GM12878 (cell line): ENCODE measurements around the gene CD55. TPM values are rescaled to one million over a fixed set of nuclear protein-coding genes. Genes with fewer than 3 reads are reported as not detected.

ENCODE experiments used
- ATAC-seq: fragments of 200-7000 bp; cut with Tn5 transposase; 3 replicates; pipeline ENCODE4 v1.9.1; 2020; ENCODE audit warnings: mild to moderate bottlenecking, moderate library complexity
- BruUV-seq: library from RNA; stranded (reverse); fragments of 400-500 nt; replicated peaks from 2 replicates; lab custom pipeline; 2021; lab: Mats Ljungman, UMichigan
- CTCF ChIA-PET: fragments of 300-600 bp; sonication (Branson Sonifier 250); formaldehyde crosslinking; extraction: SDS; loops from one replicate; lab custom pipeline; 2021; ENCODE audit warnings: inconsistent platforms; lab: Yijun Ruan, JAX
- POLR2A ChIA-PET: fragments of 350-600 bp; formaldehyde crosslinking; extraction: SDS; loops from one replicate; lab custom pipeline; 2021; ENCODE audit warnings: inconsistent platforms; lab: Charles Lee
- RAD21 ChIA-PET: fragments of 300-600 bp; sonication (Branson Sonifier 250); formaldehyde crosslinking; loops from one replicate; lab custom pipeline; 2023; ENCODE audit warnings: antibody characterized with exemption; ENCODE audit not compliant: unreplicated experiment; lab: Charles Lee
- SMC1A ChIA-PET: fragments of 300-600 bp; sonication (Branson Sonifier 250); formaldehyde crosslinking; loops from one replicate; lab custom pipeline; 2023; ENCODE audit not compliant: unreplicated experiment, uncharacterized antibody; lab: Charles Lee
- DNase-seq: peaks from one replicate; pipeline ENCODE4 v3.0.0-alpha.2; 2011; ENCODE audit warnings: low read depth, low spot score
- FAIRE-seq: peaks from 3 replicates; lab custom pipeline; 2011; peaks lifted over from hg19 to GRCh38; lab: Jason Lieb, UNC
- H2AFZ ChIP-seq: 2 replicates; pipeline ENCODE4 v1.6.0; 2011; ENCODE audit warnings: low read depth, low read length, control low read depth; ENCODE audit not compliant: control insufficient read depth
- H3K27ac ChIP-seq: 2 replicates; pipeline ENCODE4 v1.5.1; 2011; ENCODE audit warnings: control low read depth; ENCODE audit not compliant: control insufficient read depth, insufficient read depth
- H3K27me3 ChIP-seq, 2 experiments: replicated peaks in 1 of 2; 2 replicates each; pipeline versions ENCODE4 v1.6.0 to v1.6.1; 2011; ENCODE audit warnings: low read length in 1 of 2; ENCODE audit not compliant: control insufficient read depth in 2 of 2, insufficient read depth in 2 of 2
- H3K36me3 ChIP-seq, 2 experiments: 2 replicates each; pipeline ENCODE4 v1.5.1; 2011; ENCODE audit warnings: low read length in 1 of 2; ENCODE audit not compliant: control insufficient read depth in 2 of 2, insufficient read depth in 2 of 2
- H3K4me1 ChIP-seq: 2 replicates; pipeline ENCODE4 v1.6.1; 2011; ENCODE audit warnings: mild to moderate bottlenecking, low read length, moderate library complexity, mixed read lengths; ENCODE audit not compliant: control insufficient read depth, insufficient read depth
- H3K4me2 ChIP-seq: 2 replicates; pipeline ENCODE4 v1.6.0; 2011; ENCODE audit warnings: control low read depth; ENCODE audit not compliant: control insufficient read depth, insufficient read depth
- H3K4me3 ChIP-seq: fragments of 200-600 bp; sonication (generic); 2 replicates; pipeline ENCODE4 v1.5.1; 2016
- H3K79me2 ChIP-seq: 2 replicates; pipeline ENCODE4 v1.6.0; 2011; ENCODE audit warnings: low read length; ENCODE audit not compliant: control insufficient read depth, insufficient read depth
- H3K9ac ChIP-seq: 2 replicates; pipeline ENCODE4 v1.8.0; 2011; ENCODE audit warnings: low read length, control low read depth, mixed read lengths; ENCODE audit not compliant: control insufficient read depth, insufficient read depth
- H3K9me3 ChIP-seq: replicated peaks from 3 replicates; pipeline ENCODE4 v1.5.1; 2011; ENCODE audit warnings: mild to moderate bottlenecking, low read length; ENCODE audit not compliant: control insufficient read depth, insufficient read depth
- H4K20me1 ChIP-seq: 2 replicates; pipeline ENCODE4 v1.6.0; 2011; ENCODE audit not compliant: control insufficient read depth, insufficient read depth
- CREM ChIP-seq: IDR thresholded peaks from 2 replicates; pipeline ENCODE4 v1.6.1; 2014; ENCODE audit warnings: antibody characterized with exemption, low read depth
- E2F4 ChIP-seq: IDR thresholded peaks from 2 replicates; pipeline ENCODE4 v1.6.1; 2012; ENCODE audit warnings: low read depth, low read length, improper control_type of control experiment
- EZH2 ChIP-seq: IDR thresholded peaks from 2 replicates; pipeline ENCODE4 v1.6.1; 2012; ENCODE audit warnings: low read depth, mild to moderate bottlenecking, control low read depth, inconsistent platforms, low read length, borderline replicate concordance; ENCODE audit not compliant: control insufficient read depth
- GABPA ChIP-seq: IDR thresholded peaks from 2 replicates; pipeline ENCODE4 v1.6.1; 2014; ENCODE audit warnings: antibody characterized with exemption, low read depth, mild to moderate bottlenecking, inconsistent platforms
- JUNB ChIP-seq: IDR thresholded peaks from 2 replicates; pipeline ENCODE4 v1.6.1; 2016; ENCODE audit warnings: antibody characterized with exemption, mild to moderate bottlenecking
- KDM1A ChIP-seq: fragments of 200-600 bp; sonication (generic); IDR thresholded peaks from 2 replicates; pipeline ENCODE4 v1.6.1; 2016; ENCODE audit warnings: borderline replicate concordance
- LARP7 ChIP-seq: fragments of 450-650 bp; IDR thresholded peaks from 2 replicates; pipeline ENCODE4 v1.6.1; 2017; ENCODE audit warnings: mild to moderate bottlenecking
- POLR2AphosphoS5 ChIP-seq: IDR thresholded peaks from 2 replicates; pipeline ENCODE4 v1.6.1; 2011; ENCODE audit warnings: mild to moderate bottlenecking, low read length, inconsistent platforms
- RAD21 ChIP-seq: IDR thresholded peaks from 2 replicates; pipeline ENCODE4 v1.6.1; 2011; ENCODE audit warnings: mild to moderate bottlenecking, low read depth, low read length, moderate library complexity; ENCODE audit not compliant: insufficient read depth
- SMAD5 ChIP-seq: IDR thresholded peaks from 2 replicates; pipeline ENCODE4 v1.6.1; 2016; ENCODE audit warnings: antibody characterized with exemption, low read depth
- ZSCAN29 ChIP-seq: fragments of 450-650 bp; IDR thresholded peaks from 2 replicates; pipeline ENCODE4 v1.6.1; 2017; ENCODE audit warnings: mild to moderate bottlenecking, moderate library complexity
- WGBS: methylation state at CpG from one replicate; pipeline ENCODE4 v1.1.6; 2016; ENCODE audit warnings: low lambda C conversion rate; ENCODE audit not compliant: insufficient replicate concordance, insufficient coverage; ENCODE audit errors: missing lambda C conversion rate; 5-methylcytosine and 5-hydroxymethylcytosine counted together
- in situ Hi-C: fragments of 300-500 bp; cut with MboI; formaldehyde crosslinking; loops from 9 replicates; pipeline ENCODE4 v1.14.3; 2018; ENCODE audit warnings: mixed read lengths
- intact Hi-C: fragments of 100-400 bp; cut with micrococcal nuclease; formaldehyde crosslinking; loops from one replicate; pipeline ENCODE4 v1.14.2; 2022; ENCODE audit not compliant: unreplicated experiment
- polyA plus RNA-seq, 11 experiments: library from polyadenylated mRNA; depleted of rRNA in 4 of 11; unstranded in 6 of 11; stranded (reverse) in 5 of 11; fragments of >200 nt; fragmentation: Nextera tagmentation in 4 of 11; fragmentation: Illumina TruSeq in 1 of 11; extraction: Ambion mirVana in 4 of 11; extraction: Trizol in 1 of 11; gene quantifications; 1 replicate in 1 of 11; 2 replicates in 10 of 11; pipeline versions ENCODE4 v1.2.1 to v1.2.3, GENCODE V29; 2011 to 2016; ENCODE audit warnings: inconsistent platforms in 2 of 11, missing spikeins in 2 of 11, low read depth in 1 of 11
- total RNA-seq, 4 experiments: library from RNA; depleted of rRNA in 3 of 4; stranded (reverse); fragments of >200 nt in 3 of 4; fragmentation: Illumina TruSeq in 1 of 4; extraction: Trizol in 1 of 4; gene quantifications; 2 replicates each; pipeline versions ENCODE4 v1.2.1 to v1.2.3, GENCODE V29; 2013 to 2021
- TF ChIP-seq, protein P1 (sequence below): fragments of 450-650 bp; IDR thresholded peaks from 2 replicates; pipeline ENCODE4 v1.6.1; 2016; ENCODE audit warnings: mild to moderate bottlenecking
- TF ChIP-seq, protein P2 (sequence below), 3 experiments: IDR thresholded peaks in 2 of 3; conservative IDR thresholded peaks in 1 of 3; 2 replicates each; pipeline ENCODE4 v1.5.1; 2011; ENCODE audit warnings: low read depth in 3 of 3, low read length in 3 of 3, mild to moderate bottlenecking in 3 of 3, control low read depth in 2 of 3, moderate library complexity in 2 of 3, inconsistent platforms in 1 of 3, mixed read lengths in 1 of 3; ENCODE audit not compliant: control insufficient read depth in 2 of 3, insufficient read depth in 1 of 3; ENCODE audit errors: extremely low read depth in 1 of 3

Gene CD55
- total and polyA plus RNA-seq, 10 of the 15 experiments (the other 5 are each of a cell fraction or from before 2014, with no cell fraction given) = 5.2 to 46.5 (median 15.1) TPM

GRCh38 chr1:207316622-207317391 lies 4.7 kb upstream of the CD55 start:
- Histone ChIP-seq H3K4me3 (no peak overlapping the region), H3K79me2 (peaks cover 2% of the 10 kb centered on the region), H3K36me3 (no peaks in the 10 kb centered on the region), H3K4me1 (no peaks in the 10 kb centered on the region), H3K4me2 (no peak overlapping the region), H3K9ac (no peak overlapping the region), H3K27ac (no peak overlapping the region), H3K9me3 (no peaks in the 10 kb centered on the region), H3K27me3 (no peaks in the 10 kb centered on the region), H4K20me1 (no peaks in the 10 kb centered on the region), H2AFZ (no peak overlapping the region)
- WGBS = 54% methylated on average over 6 of the region's 6 CpGs
- CTCF ChIA-PET = no interaction called here
- DNase-seq = no peak
- in situ Hi-C loops (no loop called here), intact Hi-C loops (no loop called here)
- RAD21 ChIA-PET = no interaction called here
- POLR2A ChIA-PET = no interaction called here
- TF ChIP-seq JUNB = no peak
- BruUV-seq = no TSS peak
- no peak for FAIRE-seq
- SMC1A ChIA-PET = no interaction called here
- no peak for ATAC-seq

GRCh38 chr1:207317561-207317960 lies 3.9 kb upstream of the CD55 start:
- Histone ChIP-seq H3K27ac (no peak overlapping the region), H3K4me2 (no peak overlapping the region), H3K4me3 (no peak overlapping the region), H3K4me1 (no peaks in the 10 kb centered on the region)
- BruUV-seq = no TSS peak
- SMC1A ChIA-PET = no interaction called here
- no peak for DNase-seq
- TF ChIP-seq EZH2 (no peak), RAD21 (no peak), ZSCAN29 (no peak), CREM (no peak), KDM1A (no peak), SMAD5 (no peak), GABPA (no peak), LARP7 (no peak), E2F4 (no peak), POLR2AphosphoS5 (no peak)
- TF ChIP-seq, protein P1, sequence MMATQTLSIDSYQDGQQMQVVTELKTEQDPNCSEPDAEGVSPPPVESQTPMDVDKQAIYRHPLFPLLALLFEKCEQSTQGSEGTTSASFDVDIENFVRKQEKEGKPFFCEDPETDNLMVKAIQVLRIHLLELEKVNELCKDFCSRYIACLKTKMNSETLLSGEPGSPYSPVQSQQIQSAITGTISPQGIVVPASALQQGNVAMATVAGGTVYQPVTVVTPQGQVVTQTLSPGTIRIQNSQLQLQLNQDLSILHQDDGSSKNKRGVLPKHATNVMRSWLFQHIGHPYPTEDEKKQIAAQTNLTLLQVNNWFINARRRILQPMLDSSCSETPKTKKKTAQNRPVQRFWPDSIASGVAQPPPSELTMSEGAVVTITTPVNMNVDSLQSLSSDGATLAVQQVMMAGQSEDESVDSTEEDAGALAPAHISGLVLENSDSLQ = no peak
- TF ChIP-seq, protein P2, sequence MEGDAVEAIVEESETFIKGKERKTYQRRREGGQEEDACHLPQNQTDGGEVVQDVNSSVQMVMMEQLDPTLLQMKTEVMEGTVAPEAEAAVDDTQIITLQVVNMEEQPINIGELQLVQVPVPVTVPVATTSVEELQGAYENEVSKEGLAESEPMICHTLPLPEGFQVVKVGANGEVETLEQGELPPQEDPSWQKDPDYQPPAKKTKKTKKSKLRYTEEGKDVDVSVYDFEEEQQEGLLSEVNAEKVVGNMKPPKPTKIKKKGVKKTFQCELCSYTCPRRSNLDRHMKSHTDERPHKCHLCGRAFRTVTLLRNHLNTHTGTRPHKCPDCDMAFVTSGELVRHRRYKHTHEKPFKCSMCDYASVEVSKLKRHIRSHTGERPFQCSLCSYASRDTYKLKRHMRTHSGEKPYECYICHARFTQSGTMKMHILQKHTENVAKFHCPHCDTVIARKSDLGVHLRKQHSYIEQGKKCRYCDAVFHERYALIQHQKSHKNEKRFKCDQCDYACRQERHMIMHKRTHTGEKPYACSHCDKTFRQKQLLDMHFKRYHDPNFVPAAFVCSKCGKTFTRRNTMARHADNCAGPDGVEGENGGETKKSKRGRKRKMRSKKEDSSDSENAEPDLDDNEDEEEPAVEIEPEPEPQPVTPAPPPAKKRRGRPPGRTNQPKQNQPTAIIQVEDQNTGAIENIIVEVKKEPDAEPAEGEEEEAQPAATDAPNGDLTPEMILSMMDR (IDR thresholded peaks at IDR 0.05 in 2 of 3, conservative IDR thresholded peaks at IDR 0.05 in 1 of 3; ENCODE audit: control insufficient read depth in 2 of 3, extremely low read depth in 1 of 3, insufficient read depth in 1 of 3, low read depth in 3 of 3, low read length in 3 of 3) = no peak
- TF ChIP-seq, all 136 proteins: peak for 0
- no peak for ATAC-seq
- WGBS = 60% methylated on average over 3 of the region's 3 CpGs
- Histone ChIP-seq H3K36me3 (no peaks in the 10 kb centered on the region), H3K27me3 (no peaks in the 10 kb centered on the region), H2AFZ (no peak overlapping the region), H3K9me3 (no peaks in the 10 kb centered on the region), H4K20me1 (no peaks in the 10 kb centered on the region), H3K79me2 (peaks cover 9% of the 10 kb centered on the region), H3K9ac (no peak overlapping the region)
- ChIA-PET CTCF (interaction anchor here (0.7 to 2.9 kb wide), 2 partner anchors 18 to 87 kb away, joined by 3 to 15 read pairs; no protein-coding TSS in a partner anchor), RAD21 (no interaction called here), POLR2A (no interaction called here)
- FAIRE-seq = no peak
- intact Hi-C loops (no loop called here), in situ Hi-C loops (no loop called here)
